ENCODE data around the gene JSRP1. TPM values are rescaled to one million over a fixed set of nuclear protein-coding genes. Genes with fewer than 3 reads are reported as not detected.
"Not testable (repeated sequence)": the region's sequence is repeated elsewhere in the genome, so short reads cannot be mapped to it uniquely, and the experiment has no call there.

JSRP1 gene
- total RNA-seq, 2 donors from 2014 or later = 0.55 to 2.6 TPM

GRCh38 chr19:2283835-2284507 lies 27.8 kb upstream of the JSRP1 start:
- intact Hi-C loops (cut with DNase I, micrococcal nuclease) = loop anchor here in 1 of 2 donors (5.0 kb wide), 1 partner anchor 33 kb away; no protein-coding TSS in a partner anchor
- ATAC-seq = no peak
- DNase-seq = no peak

GRCh38 chr19:2282862-2283237 lies 26.6 kb upstream of the JSRP1 start:
- DNase-seq (no peak), ATAC-seq (no peak)
- intact Hi-C loops (cut with DNase I, micrococcal nuclease) = loop anchor here in 1 of 2 donors (5.0 kb wide), 1 partner anchor 34 kb away; no protein-coding TSS in a partner anchor

DNA sequence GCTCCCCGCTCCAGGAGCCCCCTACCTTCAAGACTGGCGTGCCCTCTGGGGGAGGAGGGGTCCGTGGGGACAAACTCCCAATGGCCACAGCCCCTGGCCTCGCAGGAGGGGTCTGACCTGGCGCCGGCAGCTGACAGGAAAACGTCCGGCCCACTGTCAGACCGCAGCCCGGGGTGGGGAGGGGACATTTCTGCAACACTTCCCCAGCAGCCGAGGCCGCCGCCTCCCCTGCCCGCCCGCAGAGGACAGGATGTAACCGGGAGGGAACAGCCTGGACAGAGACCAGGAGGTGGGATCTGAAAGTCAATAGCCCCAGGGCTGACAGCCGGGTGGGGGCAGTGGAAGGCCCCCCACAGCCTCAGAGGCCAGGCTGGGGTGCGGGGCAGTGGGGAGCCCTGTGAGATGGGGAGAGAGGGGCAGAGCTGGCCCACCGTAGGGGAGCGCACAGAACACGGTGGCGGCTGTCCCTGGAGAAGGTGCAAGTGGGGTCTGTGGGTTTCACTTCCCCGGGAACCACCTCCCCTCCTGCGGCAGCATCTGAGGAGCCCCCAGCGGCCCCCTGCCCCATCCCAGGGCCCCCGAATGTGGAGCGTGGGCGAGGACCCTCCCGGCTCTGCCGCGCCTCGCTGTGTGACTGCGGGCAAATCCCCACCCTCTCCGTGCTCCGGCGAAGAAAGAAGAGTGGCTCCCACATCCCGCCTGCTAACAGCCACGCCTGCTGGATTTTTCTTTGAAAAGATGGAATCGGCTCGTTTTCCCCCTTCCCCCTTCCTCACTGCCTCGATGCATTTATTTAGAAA lies 26.0 kb upstream of the JSRP1 start, which contains the start of gene PEAK3:
Gene PEAK3, minus strand, starts transcription at position 114 of the 800 bp plus-strand sequence. CDS start 1,244 bp downstream, outside the sequence.
- peak; percentile 72 to 75 for DNase-seq
- intact Hi-C loops (cut with DNase I, micrococcal nuclease) = loop anchor here in 1 of 2 donors (5.0 kb wide), 1 partner anchor 35 kb away; no protein-coding TSS in a partner anchor
- ATAC-seq = no peak

GRCh38 chr19:2281265-2282061 lies 25.2 kb upstream of the JSRP1 start:
- not testable (repeated sequence) for DNase-seq, ATAC-seq
- intact Hi-C loops (cut with DNase I, micrococcal nuclease) = loop anchor here in 1 of 2 donors (5.0 kb wide), 1 partner anchor 36 kb away; no protein-coding TSS in a partner anchor

- ATAC-seq (no peak), DNase-seq (no peak)
- intact Hi-C loops (cut with DNase I, micrococcal nuclease) = loop anchor here in 1 of 2 donors (5.0 kb wide), 1 partner anchor 37 kb away; no protein-coding TSS in a partner anchor
Observed at GRCh38 chr19:2280633-2281264, 24.5 kb upstream of the JSRP1 start.

GRCh38 chr19:2278459-2279158 lies 22.4 kb upstream of the JSRP1 start:
- ATAC-seq (peak; percentile 60), DNase-seq (peak; percentile 69 to 73)
- intact Hi-C loops (cut with DNase I, micrococcal nuclease) = loop anchor here in 1 of 2 donors (10.0 kb wide), 1 partner anchor 116 kb away; no protein-coding TSS in a partner anchor

DNA sequence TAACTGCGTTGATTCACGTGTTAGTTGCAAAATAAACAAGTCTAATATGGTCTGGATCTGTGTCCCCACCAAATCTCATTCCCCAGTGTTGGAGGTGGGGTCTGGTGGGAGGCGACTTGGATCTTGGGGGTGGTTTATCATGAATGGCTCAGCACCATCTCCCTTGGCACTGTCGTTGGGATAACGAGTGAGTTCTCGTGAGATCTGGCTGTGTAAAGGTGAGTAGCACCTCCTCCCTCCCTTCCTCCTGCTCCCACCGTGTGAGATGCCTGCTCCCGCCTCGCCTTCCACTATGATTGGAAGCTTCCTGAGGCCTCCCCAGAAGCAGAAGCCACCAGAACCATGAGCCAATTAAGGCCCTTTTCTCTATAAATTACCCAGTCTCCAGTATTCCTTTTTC lies 20.9 kb upstream of the JSRP1 start:
- intact Hi-C loops (cut with DNase I, micrococcal nuclease) = loop anchor here in 1 of 2 donors (10.0 kb wide), 1 partner anchor 118 kb away; no protein-coding TSS in a partner anchor

GRCh38 chr19:2276429-2276986 lies 20.3 kb upstream of the JSRP1 start:
- no peak for DNase-seq
- intact Hi-C loops (cut with DNase I, micrococcal nuclease) = loop anchor here in 1 of 2 donors (10.0 kb wide), 1 partner anchor 118 kb away; no protein-coding TSS in a partner anchor
- ATAC-seq = no peak

More for the DNA sequence above, 20.9 kb upstream of the JSRP1 start:
- ATAC-seq (no peak), DNase-seq (no peak)

GRCh38 chr19:2275588-2276428 lies 19.6 kb upstream of the JSRP1 start:
- DNase-seq (peak in 1 of 2 donors; percentile 73), ATAC-seq (peak; percentile 62)
- intact Hi-C loops (cut with DNase I, micrococcal nuclease) = loop anchor here in 1 of 2 donors (10.0 kb wide), 1 partner anchor 119 kb away; no protein-coding TSS in a partner anchor

- peak; percentile 36 for ATAC-seq
- intact Hi-C loops (cut with DNase I, micrococcal nuclease) = loop anchor here (5.0 to 10.0 kb wide), 2 partner anchors 118 to 120 kb away; no protein-coding TSS in a partner anchor
- DNase-seq = peak; percentile 68 to 79
Observed at GRCh38 chr19:2274931-2275535, 18.8 kb upstream of the JSRP1 start.

GRCh38 chr19:2274185-2274711 lies 18.0 kb upstream of the JSRP1 start:
- no peak for DNase-seq
- intact Hi-C loops (cut with DNase I, micrococcal nuclease) = loop anchor here (5.0 to 10.0 kb wide), 2 partner anchors 117 to 121 kb away; no protein-coding TSS in a partner anchor

GRCh38 chr19:2273356-2274184 lies 17.4 kb upstream of the JSRP1 start:
- peak; percentile 21 for ATAC-seq
- DNase-seq = peak; percentile 68 to 81
- intact Hi-C loops (cut with DNase I, micrococcal nuclease) = loop anchor here (5.0 to 10.0 kb wide), 2 partner anchors 116 to 121 kb away; no protein-coding TSS in a partner anchor

More at GRCh38 chr19:2274185-2274711, 18.0 kb upstream of the JSRP1 start:
- no peak for ATAC-seq

- DNase-seq = no peak
- ATAC-seq = no peak
- intact Hi-C loops (cut with DNase I, micrococcal nuclease) = loop anchor here (5.0 to 10.0 kb wide), 2 partner anchors 114 to 123 kb away; no protein-coding TSS in a partner anchor
Observed at GRCh38 chr19:2271234-2272103, 15.3 kb upstream of the JSRP1 start.

All from left colon (tissue), 2 donors.